Stimulated activated CD4-positive, alpha-beta T cell treated with anti-CD3 and anti-CD28 coated beads, TNF-alpha, amount 100 ng/mL, for 24 hours (primary cell): ENCODE results near the gene THBS2.
"Not testable (repeated sequence)": the region's sequence is repeated elsewhere in the genome, so short reads cannot be mapped to it uniquely, and the experiment has no call there.

Source experiments
- DNase-seq, 3 experiments: peaks; one replicate each; pipeline ENCODE4 v3.0.0-alpha.2; 2020; ENCODE audit warnings: low read depth in 3 of 3

THBS2 gene

DNA sequence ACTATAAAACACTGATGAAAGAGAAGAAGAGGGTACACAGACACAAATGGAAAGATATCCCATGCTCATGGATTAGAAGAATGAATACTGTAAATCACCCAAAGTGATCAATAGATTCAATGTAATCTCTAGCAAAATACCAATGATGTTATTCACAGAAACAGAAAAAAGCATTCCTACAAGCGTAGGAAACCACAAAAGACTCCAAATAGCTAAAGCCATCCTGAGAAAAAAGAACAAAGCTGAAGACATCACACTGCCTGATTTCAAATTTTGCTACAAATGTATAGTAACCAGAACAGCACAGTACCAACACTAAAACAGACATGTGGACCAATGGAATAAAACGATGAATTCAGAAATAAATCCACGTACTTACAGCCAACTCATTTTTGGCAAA, 43.0 kb downstream of the THBS2 start:
- no peak for DNase-seq

DNA sequence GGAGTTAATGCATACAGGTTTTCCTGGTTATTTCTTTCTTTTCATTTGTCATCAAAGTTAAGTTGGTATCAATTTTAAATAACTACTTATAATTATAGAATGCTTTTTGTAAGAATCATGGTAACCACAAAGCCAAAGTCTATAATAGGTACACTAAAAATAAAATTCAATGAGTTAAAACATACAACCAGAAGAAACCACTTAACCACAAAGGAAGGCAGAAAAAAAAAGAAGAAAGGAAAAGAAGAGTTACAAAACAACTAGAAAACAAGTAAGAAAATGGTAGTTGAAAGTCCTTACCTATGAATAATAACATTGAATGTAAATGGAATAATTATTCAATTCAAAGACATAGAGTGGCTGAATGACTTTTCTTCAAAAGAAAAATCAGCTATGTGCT, 45.6 kb downstream of the THBS2 start:
- DNase-seq: no peak

DNA sequence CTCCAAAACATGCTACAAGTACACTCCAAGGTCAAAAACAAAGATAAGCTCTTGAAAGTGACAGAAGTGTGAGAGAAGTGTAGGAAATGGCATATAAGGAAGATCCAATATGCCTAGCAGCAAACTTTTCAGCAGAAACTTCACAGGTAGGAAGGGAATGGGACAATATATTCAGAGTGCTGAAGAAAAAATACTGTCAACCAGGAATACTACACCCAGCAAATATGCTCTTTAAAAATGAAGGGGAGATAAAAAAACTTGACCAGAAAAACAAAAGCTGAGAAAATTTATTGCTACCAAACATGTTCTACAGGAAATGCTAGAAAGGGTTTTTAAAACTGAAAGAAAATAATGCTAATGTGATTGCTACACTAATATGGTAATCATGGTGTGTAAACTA, 46.2 kb downstream of the THBS2 start:
- no peak for DNase-seq

DNA sequence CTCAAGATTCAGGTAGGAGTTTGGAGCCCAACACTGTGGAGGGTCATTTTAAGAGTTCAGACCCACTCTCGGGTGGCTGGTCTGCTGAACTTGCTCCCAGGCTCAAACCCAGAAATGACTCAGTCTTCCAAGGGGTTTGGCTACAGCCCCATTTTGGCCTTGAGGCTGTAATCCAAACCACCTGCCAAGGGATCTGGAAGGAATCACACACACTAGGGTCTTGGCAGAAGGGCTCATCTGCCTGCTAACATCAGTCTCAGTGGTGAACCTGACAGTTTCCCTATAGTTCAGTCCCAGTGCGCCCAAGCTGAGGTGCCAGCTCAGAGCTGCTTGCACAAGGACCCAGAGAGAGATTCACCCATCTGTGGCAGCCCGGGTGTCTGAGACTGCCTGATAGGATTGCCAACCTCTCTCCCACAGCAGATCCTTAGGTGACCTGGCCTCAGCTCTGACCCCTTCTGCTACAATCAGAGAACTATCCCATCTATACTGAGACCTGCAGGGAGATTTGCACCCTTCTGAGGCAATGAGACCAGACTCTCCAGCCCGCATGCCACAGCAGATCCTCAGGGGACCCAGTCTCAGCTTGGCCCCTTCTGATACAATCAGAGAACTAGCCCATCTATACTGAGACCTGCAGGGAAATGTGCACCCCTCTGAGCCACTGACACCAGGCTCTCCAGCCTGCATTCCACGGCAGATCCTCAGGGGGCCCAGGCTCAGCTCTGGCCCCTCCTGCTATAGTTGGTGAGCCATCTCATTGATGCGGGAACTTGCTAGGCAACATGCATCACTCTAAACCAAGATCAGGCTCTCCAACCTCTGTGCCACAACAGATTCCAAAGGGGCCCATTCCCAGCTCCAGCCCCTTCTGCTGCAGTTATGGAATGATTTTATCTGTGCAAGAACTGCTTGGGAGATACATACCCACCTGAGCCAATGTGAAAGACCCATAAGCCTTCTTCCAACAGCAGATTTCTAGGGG, 48.2 kb downstream of the THBS2 start:
- no peak for DNase-seq

DNA sequence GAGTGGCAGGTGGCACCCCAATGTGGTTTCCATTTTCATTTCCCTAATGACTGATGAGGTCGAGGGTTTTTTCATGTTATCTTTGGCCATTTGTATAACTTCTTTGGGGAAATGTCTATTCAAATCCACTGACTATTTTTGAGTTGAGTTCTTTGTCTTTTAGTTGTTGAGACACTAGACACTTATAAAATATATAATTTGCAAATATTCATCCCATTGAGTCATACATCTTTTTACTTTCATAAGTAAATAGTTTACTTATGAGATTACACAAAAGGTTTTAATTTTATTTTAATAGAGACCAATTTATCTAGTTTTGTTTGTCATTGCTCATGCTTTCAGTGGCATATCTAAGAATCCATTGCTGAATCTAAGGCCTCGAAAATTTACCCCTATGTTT, 49.5 kb downstream of the THBS2 start:
- DNase-seq: no peak

DNA sequence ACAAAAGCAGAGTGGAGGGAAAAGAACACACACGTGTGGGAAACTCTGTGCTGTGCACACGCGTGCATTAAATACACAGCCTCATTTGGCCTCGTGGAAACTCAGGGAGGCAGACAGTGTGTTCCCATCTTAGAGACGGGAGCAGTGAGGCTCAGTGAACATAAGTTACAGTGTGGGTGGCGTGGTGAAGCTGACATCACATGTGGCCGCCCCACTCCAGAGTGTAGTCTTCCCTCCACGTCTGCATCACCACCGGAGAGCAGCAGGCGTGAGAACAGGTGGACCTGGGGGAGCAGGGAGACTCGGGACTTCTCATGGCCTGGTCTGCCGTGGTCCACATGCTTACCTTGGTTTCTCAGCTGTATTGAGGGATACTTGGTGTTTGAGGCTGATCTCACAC, 51.7 kb downstream of the THBS2 start:
- DNase-seq: no peak

DNA sequence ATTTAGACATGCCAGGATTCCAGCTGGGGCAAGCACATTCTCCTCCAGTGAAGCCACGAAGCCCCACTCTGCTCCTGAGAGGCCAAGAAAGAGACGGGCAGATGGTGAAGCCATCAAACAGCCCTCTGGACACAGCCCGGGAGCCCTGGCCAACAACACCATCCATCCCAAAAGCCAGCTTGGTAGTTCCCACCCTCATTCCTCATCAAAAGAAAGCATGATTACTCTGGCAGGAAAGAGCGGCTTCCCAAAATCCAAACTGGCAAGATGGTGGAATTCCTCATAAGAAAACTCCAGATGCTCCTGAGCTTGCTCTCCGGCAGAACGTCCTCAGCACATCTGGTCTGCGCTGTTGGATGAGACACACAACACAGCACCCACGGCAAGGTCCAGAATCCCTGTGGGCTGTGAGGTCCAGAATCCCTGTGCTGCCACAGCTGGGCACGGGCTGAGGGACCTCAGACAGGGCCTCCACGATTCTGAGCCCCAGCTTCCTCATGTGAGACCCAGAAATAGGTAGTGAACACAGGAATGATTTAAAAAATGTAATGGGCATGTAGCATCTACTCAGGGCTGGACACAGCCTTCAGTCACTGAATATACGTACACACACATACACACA, 52.6 kb downstream of the THBS2 start:
- DNase-seq: no peak

DNA sequence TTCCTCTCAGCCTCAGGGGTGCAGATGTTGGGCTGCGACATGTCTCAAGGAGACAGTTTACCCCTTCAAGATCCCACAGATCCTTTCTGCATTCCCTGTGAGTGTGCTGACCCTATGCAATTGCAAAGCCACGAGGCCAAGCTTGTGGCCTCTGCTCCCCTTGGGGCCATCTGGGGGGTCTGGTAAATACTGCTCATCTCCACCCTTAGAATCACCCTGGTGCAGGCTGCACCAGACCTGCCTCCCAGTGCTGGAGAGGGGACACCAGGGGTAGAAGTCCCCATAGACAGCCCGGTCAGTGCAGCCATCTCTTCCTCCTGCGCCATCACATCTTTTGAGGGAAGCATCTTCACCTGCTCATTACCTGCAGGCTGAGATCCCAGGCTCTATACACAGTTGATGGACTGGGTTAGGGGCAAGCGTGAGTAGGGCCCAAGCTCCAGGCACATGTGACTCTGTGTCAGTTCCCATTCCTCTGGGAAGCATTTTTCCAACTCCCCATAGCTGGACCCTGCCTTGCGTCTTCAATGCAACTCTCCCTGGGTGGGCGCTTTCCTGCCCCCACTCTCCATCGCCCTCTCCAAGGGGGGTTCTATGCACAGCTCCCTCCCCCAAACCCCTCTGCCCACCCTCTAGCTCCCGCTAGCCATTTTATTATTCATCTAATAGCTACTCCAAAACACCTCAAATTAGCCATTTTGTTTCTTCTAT, 53.9 kb downstream of the THBS2 start:
- DNase-seq: no peak

DNA sequence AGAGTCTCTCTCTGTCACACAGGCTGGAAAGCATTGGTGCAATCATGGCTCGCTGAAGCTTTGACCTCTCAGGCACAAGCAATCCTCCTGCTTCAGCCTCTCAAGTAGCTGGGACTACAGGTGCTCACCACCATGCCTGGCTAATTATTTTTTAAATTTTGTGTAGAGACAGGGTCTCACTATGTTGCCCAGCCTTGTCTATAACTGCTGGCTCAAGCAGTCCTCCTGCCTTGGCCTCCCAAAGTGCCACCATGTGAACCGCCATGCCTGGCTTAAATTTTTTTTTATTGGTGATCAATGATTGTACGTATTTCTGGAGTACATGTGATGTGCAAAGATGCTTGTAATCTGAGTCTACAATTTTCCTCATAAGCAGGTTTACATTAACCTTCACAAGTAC, 54.8 kb downstream of the THBS2 start:
- DNase-seq: no peak

DNA sequence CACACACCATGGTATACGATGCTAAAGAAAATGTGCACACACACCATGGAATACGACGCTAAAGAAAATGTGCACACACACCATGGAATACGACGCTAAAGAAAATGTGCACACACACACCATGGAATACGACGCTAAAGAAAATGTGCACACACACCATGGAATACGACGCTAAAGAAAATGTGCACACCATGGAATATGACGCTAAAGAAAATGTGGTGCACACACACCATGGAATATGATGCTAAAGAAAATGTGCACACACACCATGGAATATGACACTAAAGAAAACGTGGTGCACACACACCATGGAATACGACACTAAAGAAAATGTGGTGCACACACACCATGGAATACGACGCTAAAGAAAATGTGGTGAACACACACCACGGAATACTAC, 55.7 kb downstream of the THBS2 start:
- DNase-seq: not testable (repeated sequence)

DNA sequence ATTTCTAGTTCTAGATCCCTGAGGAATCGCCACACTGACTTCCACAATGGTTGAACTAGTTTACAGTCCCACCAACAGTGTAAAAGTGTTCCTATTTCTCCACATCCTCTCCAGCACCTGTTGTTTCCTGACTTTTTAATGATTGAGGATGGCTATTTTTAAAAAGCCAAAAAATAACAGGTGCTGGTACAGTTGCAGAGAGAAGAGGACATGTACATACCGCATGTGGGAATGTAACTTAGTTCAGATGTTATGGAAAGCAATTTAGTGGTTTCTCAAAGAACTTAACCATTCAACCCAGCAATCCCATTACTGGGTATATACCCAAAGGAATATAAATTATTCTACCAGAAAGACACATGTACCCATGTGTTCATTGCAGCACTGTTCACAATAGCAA, 57.4 kb downstream of the THBS2 start:
- not testable (repeated sequence) for DNase-seq

DNA sequence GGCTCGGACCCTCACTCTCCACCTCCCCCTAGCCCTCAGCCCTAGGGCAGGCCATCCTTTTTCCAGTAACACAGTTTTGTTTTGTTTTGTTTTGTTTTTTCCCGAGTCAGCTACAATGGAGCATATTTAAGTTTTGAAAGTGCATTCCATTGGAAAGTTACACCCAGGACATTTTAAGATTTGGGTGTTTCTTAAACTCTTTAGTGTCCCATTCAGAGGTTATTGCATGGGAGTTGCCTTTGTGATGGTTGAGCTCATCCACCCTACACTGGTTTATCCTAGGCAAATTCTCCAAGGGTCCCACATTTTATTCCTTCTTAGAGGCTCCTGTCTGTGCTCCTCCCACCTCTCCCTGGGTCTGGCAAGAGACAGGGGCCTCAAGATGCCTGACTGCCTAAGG, 58.9 kb downstream of the THBS2 start:
- no peak for DNase-seq

DNA sequence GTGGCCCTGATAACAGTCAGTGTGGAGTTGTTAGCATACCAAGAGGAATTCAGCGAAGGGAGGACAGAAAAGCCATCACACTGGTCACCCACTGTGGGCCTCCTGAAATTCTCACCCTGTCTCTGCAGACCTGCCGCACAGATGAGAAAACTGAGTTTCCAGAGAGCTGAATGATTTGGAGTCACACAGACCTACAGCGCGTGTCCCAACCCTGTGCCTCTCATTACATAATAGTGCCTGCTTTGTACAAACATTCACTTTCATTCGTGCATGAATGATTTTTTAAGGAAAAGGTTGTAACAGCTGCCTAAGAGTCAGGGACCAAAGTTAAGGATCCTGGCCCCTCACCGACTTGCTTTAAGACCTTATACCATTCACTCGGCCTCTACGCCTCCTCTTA, 62.7 kb downstream of the THBS2 start:
- DNase-seq: no peak

DNA sequence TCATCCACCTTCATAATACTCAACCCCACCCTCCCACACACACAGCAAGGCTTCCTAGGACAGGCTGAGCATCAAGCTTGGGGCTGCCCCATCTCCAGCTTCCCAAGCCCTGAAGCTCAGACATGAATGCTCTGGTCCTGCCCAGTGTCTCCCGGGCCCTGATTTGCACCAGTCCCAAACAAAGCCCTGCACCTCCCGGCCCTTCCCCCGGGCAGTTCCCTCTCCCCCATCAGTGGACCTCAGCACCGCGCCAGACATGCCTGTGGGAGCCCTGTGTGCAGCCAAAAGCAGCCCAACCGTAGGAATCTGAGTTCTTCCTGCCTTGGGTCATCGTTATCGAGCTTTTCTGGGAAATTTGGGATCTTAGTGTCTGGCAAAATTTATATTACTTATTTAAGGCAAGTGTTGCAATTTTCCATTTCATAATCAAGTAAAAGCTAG, 63.5 kb downstream of the THBS2 start:
- DNase-seq: no peak

DNA sequence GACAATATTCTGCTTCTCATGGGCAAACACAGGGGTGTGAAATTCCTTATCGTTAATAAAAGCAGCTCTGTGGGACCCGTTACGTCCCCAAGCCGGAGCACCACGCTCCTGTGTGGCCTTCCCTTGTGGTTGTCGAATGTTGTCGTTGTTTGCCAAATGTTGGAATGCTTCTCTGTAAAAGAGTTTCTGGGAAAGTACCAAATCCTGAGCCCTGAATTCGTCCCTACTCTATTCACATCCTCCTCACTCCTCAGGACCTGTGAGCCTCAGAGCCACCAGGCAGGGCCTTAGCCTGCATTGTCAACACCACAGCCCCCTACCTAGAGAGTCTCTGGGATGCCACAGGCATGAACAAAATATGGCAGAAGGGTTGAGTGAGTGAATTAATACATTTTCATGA, 64.0 kb downstream of the THBS2 start:
- DNase-seq: no peak

DNA sequence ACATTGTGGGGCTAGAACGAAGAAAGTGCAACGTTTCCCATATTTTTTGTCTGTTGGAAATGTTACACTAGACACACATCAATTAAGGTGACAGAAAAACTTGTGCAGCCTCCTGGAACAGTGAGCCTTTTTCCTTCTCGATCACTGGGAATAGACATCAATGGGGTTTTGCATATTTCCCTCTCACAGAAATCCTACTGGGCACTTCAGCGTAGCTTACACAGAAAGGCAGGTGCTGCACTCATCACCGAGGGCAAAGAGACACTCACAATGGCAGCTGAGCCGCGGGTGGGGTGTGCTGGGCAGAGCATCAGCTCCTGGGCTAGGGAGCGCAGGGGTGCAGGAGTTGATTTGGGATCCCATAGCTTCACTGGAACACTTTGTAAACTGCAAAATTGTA, 64.5 kb downstream of the THBS2 start:
- no peak for DNase-seq

DNA sequence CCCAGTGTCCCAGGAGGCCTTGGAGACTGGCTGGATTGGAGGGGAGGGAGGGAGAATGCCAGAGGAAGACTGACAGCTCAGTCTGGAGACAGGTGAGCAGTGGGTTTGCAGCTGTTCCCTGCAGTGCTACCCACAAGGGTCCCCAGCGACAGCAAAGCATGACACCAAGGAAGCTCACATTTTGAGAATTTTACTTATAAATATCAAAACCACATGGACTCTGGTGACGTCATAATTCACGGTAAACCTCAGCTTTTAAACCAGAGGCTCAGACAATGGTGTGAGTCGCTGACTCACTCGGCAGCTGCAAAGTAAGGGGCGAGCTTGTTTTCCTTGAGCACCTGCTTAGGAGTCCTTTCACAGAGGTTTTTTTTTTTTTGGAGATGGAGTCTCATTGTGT, 65.2 kb downstream of the THBS2 start:
- DNase-seq: no peak

DNA sequence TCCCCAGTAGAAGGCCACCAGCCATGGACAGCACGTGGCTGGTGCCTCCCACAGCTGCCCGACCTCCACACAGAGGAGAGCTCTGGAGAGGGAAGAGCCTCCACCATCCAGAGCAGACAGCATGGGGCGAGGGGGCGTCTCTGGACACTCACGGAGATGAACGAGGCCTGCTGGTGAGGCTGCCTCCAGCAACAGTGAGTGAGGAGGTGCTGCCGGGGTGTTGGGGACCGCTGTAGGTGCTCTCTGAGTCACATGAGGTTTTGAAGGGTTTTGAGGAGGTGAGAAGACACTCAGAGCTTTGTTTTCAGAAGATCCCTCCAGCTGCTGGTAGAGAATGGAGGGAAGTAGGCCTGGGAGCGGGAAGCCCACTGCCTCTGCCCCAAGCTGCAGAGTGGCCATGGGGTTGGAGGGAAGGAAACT, 65.6 kb downstream of the THBS2 start:
- DNase-seq: no peak

DNA sequence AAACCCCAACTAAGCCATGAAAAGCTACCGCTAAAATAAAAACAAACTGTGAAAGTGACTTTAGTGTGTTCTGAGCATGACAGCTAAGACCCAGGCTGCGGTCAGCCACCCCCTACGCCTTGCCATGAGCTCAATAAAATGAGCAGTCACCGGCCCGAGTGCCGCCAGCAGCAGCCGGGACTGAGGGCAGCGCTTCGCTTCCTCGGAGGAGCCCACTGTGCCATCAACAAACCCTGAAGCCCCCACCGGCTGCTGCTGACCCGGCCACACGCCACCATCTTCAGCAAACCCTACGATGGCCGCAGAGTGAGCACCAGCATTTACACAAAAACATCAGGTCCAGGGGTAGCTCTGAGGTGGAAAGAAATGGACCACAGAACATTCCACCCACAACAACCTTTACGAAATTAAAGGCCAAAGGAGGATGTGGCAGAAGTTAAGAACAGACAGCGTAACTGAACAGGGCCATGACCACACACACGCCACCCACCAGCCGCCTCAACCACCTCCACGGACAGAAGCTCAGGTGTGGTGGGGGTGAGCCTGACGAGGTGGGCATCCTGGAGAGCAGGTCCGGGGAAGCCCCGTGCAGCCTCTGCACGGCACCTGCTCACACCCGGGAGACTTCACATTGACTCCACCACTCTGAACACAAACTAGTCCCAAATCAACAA, 67.0 kb downstream of the THBS2 start:
- no peak for DNase-seq

DNA sequence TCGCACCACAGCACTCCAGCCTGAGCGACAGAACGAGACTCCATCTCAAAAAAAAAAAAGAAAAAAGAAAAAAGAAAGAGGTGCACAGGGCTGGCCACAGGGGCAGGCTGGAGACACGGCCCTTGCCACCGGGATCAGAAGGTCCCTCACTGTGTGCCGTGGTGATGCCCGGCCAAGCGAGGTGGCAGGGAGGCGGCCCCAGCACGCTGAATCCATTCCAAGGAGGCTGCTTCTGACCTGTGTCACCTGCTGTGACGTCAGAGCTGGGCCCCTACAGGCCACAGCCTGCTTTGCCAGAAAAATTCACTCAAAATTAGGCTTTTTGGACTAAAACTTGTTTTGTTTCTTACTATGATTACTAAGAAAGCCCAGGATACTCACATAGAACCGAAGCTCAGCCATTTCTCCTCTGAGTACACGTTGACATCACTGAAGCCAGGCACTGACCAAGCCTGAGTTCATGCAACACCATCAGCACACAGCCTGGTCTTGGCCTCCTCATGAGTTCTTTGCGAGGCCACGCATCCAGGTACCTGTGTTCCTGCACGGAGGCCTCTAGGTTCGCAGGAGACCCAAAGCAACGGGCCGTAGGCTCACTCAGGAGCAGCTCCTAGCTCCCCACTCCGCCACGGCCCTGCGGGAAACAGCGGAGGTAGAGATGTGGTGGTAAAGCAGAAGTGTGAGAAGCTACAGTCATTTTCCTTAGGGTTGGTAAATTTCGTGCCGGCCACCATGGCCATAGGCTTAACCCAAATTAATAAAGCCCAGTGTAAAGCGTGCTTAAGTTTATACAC, 67.8 kb downstream of the THBS2 start:
- no peak for DNase-seq

DNA sequence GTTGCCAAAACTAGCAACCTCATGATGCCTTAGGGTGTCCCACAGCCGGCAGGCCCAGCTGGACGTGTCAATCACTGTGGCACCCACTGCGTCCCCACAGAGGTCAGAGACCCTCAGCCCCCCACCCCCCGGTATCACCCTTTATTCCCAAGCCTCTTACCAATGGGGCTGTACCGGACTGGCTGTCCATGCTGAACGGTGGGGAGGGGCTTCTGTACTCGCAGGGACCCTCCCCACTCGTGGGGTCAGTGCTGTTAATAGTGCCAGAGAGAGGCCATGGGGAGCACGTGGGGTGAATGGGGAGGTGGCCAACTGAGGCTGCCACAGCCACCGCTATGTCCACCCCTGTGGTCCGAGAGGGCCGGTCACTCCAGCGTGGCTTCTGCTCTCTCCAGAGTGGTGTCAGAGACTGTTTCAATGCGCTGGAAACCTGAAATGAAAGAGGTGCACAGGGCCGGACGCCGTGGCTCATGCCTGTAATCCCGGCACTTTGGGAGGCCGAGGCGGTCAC, 68.6 kb downstream of the THBS2 start:
- DNase-seq: no peak
